Hematopoietic multipotent progenitor cell treated with erythropoietin and hydrocortisone succinate and interleukin-3 and kit ligand, for 17 days (in vitro differentiated cells): ENCODE measurements around the gene RAB37.

Source experiments
- DNase-seq: peaks from one replicate; pipeline ENCODE4 v3.0.0-alpha.2; 2015; ENCODE audit warnings: low spot score

The RAB37 gene

DNA sequence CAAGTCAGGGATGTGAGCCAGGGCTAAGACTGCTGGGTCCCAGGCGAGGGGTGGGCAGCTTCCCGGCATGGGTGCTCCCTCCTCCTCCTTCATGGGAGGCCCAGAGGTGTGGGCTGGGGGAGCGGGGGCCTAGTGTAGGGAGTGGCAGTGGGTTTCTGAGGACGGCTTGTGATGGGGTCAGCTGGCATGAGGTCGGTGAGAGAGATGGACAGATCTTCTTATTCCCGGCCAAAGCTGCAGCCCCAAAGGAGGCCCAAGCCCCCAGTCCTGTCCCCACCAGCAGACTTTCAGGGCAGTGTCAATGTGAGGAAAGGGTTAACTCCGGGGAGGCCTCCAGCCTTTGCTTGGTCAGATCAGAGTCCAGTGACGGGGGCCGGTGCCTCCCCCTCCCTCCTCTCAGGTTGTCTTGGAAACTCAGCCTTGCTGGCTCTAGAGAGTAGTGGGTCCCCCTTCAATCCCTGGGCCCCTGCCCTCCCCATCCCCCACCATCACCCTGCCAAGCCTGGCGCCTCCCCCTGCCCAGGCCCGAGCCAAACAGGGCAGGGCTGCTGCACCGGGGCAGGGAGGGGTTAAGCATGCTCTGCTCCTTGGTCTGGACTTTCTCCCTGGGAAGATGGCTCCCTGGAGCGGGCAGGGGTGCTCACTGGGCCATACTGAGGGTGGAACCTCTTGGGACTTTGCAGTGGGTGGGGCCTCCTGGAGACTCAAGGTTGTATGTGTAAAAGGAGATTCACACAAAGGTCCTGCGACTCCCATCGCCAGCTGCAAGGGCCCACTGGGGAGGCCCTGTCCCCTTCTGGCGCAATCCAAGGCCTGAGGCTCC is 26.7 kb downstream of the RAB37 start:
- no peak for DNase-seq

DNA sequence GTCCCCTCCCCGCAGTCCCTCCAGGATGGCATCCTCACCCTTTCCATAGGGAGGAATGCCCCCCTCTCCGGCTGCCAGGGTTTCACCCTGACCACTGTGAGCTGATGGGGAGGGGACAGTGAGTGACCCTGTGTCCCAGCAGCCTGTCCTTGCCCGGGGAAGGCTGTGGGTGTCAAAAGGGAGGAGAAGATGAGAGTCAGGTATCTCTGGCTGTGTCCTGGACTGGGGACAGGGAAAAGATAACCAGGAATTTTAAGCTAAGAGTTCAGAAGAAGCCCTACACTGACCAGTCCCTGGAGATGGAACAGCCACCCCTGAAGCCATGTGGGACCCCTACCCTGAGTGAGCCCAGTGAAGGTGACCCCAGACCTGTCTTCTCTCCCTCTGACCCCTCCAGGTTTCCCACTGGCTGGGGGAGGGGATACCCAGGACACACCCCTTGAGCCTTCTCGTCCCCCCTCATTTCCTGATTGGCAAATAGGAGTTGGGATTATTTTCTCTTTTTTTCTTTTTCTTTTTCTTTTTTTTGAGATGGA is 27.8 kb downstream of the RAB37 start:
- DNase-seq, result no peak

DNA sequence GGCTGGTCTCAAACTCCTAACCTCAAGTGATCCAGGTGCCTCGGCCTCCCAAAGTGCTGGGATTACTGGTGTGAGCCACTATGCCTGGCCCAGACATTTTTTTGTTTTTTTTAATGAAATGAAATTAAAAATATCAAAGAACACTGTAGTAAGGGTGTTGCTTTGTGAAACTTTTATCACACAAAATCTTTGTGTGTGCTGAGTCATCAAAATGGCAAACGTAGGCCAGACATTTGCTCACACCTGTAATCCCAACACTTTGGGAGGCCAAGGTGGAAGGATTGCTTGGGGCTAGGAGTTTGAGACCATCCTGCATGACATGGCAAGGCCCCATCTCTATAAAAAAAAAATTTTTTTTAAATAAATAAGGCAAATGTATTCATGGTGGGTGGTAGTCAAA is 29.4 kb downstream of the RAB37 start:
- no peak for DNase-seq

DNA sequence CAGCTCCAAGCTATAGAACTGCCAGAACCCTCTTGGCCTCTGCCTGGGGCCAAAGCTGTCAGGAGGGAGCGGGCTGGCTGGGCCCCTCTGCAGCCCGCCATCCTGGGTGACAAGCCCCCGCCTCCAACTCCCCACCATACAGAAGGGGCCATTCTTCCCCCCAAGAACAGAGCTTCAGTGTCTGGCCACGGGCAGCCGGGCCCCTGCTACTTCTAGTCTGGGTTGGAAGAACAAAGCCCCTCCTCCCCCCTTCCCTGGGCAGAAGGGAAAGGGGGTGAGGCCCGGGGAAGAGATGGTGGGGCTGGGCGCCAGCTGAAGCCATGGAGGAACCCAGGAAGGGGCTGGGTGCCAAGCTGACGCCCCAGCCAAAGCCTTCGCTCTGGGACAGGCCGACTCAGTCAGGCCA is 30.1 kb downstream of the RAB37 start:
- no peak for DNase-seq

DNA sequence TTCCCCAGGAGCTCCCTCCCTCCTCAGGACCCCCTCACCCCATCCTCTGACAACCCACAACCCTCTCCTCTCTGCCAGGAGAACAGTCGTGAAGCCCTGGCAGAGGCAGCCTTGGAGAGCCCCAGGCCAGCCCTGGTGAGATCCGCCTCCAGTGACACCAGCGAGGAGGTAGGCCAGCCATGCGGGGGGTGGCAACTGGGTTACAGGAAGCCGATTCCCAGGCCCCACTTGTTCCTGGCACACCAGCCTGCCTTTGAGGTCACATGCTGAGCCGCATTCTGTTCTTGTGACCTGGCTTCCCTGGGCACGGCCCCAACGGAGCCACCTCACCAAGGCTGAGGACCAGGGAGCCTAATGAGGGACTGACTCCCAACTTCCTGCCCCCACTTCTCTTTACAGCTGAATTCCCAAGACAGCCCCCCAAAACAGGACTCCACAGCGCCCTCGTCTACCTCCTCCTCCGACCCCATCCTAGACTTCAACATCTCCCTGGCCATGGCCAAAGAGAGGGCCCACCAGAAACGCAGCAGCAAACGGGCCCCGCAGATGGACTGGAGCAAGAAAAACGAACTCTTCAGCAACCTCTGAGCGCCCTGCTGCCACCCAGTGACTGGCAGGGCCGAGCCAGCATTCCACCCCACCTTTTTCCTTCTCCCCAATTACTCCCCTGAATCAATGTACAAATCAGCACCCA is 31.2 kb downstream of the RAB37 start:
- DNase-seq, result no peak

DNA sequence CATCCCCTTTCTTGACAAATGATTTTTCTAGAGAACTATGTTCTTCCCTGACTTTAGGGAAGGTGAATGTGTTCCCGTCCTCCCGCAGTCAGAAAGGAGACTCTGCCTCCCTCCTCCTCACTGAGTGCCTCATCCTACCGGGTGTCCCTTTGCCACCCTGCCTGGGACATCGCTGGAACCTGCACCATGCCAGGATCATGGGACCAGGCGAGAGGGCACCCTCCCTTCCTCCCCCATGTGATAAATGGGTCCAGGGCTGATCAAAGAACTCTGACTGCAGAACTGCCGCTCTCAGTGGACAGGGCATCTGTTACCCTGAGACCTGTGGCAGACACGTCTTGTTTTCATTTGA is 31.7 kb downstream of the RAB37 start:
- DNase-seq, result no peak

DNA sequence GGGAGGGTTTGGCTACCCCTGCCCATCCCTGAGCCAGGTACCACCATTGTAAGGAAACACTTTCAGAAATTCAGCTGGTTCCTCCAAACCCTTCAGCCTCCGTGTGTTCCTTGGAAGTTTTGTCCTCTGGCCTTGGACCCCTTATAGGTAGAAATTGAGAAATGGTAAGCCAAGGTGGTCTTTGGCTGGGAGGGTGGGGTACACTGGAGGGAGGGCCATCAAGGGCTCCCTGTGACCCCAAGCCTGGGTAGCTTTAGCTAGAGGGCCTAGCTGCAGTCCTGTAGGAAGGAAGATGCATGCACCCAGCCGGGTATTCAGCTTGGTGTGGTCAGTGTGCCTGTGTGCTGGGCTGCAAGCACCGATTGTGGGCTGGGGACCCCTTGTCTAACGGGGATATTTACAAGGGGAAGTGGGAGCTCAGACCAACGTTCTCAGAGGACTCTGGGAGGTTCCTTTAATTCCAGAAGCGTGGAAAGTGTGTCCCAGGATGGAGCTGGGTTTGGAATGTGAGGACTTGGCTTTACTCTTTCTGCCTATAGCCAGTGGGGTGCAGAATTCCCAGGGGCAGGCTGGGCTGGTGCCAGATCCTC is 32.3 kb downstream of the RAB37 start:
- DNase-seq, result no peak

DNA sequence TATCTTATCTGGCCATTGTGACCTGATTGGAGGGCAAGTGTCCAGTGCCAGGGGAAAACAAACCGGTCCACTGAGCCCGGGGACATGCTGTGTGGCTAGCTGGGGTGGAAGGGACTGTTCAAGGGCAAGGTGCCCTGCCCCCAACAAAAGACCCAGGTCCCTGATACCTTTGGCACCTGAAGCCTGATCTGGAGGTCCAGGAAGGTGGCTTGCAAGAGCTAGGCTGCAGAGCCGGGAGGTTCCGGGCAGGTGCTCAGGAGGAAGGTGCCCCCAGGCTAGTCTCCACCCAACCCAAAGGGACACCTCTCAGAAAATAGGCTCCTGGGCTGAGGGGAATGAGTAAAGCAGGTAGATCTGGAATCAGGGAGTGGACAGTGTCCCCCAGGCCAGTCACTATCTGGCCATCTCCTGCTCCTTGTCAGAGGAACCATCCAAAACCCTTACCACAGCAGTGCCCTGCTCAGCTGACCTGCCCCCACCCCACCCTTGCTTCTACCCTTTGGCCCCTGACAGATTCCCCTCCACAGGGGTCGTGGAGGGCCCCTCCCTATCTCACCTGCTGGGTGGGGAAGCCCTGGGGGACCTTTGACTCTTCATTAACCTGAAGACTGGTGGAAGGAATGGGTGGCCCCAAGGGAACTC is 32.9 kb downstream of the RAB37 start:
- DNase-seq, result no peak

DNA sequence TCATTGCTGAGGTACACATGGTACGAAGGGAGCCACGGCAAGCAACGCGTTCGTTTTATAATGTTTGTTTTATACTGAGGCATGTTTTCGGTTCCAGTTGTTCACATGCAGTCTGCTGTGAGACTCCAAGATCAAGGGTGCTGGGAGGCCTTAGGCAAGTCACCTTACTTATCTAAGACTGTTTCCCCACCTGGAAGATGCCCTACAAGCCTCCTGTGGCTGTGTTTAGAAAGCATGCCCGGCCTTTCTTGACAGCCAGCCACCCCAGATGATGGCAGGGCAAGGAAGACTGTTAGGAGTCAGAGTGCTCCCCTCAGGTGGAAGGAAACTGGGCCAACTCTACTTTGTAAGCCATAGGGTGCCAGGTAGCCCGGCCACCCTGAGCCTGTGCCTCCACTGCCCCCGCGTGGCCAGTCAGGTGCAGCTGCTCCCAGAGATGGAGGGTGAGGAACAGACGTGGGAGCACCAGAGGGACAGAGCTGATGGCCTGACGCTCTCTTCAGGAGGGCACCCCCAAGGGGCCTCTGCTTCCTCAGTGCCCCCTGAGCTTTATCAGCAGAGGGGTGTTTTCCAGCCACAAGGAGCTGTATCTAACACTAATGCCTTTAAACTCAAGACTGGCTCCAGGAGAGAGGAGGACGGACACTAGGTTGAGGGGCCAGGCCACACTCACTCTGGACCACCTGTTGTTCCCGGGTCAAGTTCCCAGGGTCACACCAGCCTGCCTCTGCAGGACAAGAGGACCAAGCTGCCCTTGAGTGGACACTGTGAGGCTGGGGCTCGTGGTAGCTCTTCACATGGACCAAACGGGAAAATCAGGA is 33.7 kb downstream of the RAB37 start:
- DNase-seq, result peak; percentile 81

DNA sequence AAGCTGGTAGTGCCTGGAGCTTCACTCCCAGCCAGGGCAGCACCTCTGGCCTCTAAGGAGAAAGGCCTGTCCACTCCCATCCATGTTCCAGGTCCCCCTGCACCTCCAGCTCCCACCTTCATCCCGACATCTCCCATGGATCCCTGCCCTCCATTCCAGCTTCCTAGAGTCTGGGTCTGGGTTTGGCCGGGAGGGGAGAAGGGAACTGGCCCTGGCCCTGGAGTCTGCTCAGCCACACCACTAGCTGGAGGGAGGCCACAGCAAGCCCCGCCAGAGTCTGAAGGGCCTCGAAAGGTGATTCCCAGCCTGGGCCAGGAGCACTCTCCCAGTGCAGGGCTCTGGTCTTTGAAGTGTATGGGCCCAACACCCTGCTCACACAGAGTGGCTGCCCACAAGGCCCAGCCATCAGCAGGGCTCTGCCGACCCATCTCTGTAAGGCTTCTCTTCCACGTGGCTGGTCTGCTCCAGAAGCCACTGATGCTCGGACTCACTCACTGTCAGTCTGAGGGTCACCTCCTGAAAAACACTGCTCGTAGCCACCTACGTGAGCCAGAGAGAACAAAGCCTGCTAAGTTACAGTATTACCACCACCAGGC is 34.4 kb downstream of the RAB37 start:
- DNase-seq, result no peak

DNA sequence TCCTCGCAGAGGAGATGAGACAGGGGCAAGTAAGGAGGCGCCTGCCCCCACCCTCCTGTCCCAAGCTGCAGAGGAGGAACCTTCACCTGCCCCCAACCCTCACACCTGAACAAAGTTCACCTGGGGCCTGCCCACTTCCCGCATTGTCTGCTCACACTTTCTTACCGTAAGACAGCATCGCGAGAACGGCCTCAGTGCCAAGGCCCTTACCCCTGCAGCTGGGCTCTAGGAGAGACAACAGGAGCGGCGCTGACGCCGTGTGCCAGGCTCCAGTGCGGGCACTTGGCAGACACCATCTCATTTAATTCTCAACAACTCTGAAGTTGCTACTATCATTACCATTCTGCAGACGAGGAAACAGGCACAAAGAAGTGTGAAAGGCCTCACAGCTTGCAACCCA is 35.0 kb downstream of the RAB37 start:
- no peak for DNase-seq

DNA sequence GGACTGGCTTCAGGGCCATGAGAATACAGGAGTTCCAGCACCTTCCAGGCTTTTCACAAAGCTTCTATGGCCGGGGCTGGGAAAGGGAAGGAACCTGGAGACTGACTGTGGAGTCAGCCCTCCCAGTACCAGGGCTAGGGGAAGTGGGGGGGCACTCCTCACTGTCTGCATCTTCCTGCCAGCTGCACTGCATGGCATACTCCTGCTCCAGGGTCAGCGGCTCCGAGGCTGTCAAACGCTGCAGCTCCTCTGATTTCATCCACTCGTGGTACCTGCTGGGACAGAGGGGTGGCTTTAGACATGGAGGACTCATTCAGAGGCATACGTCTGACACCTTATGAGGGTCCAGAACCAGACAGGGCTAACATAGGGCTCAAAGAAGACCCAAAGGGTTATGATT is 36.4 kb downstream of the RAB37 start:
- no peak for DNase-seq

DNA sequence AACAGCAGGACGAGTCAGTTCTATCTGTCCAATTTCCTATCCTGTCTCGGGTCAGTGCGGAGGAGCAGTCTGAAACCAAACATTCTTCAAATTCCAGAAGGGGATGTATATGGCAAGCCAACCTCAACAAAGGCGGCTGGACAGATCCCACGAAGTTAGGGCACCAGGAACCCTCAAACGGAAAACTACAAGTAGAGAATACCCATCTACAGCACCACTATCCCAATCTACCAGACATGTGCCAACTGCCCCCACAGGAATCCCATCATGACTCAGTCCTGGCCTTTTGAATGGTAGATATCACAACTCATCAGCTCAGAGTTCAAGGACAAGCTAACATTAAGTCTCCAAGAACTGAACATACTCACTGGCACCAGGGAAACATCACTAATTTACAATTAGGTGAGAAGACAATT is 36.8 kb downstream of the RAB37 start:
- no peak for DNase-seq

DNA sequence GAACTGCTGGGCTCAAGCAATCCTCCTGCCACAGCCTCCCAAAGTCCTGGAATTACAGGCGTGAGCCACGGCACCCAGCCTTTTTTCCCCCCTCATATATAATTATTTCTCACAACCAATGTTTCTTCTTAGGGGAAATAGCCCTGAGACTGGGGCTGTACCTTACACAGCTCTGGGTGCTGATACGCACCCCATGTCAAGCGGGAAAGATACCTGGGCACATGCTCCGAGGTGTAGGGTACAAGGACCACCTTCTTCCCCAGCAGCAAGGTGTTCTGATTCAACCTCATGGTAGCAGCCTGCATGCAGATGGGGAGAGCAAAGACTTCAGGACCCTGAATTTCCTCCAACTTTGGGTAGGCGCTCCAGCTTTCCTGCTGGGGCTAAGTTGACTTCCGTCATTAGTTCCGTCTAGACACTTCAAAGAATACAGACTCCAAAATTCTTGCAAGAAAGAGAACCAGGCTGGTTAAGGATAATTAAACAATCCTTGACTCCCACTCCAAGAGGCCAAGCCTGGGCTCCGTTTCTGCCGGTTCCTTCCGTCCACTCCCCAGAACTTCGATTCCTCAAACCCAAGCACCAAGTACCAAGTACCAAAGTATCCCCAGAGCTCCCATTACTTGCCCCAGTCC is 38.5 kb downstream of the RAB37 start:
- DNase-seq, result no peak

DNA sequence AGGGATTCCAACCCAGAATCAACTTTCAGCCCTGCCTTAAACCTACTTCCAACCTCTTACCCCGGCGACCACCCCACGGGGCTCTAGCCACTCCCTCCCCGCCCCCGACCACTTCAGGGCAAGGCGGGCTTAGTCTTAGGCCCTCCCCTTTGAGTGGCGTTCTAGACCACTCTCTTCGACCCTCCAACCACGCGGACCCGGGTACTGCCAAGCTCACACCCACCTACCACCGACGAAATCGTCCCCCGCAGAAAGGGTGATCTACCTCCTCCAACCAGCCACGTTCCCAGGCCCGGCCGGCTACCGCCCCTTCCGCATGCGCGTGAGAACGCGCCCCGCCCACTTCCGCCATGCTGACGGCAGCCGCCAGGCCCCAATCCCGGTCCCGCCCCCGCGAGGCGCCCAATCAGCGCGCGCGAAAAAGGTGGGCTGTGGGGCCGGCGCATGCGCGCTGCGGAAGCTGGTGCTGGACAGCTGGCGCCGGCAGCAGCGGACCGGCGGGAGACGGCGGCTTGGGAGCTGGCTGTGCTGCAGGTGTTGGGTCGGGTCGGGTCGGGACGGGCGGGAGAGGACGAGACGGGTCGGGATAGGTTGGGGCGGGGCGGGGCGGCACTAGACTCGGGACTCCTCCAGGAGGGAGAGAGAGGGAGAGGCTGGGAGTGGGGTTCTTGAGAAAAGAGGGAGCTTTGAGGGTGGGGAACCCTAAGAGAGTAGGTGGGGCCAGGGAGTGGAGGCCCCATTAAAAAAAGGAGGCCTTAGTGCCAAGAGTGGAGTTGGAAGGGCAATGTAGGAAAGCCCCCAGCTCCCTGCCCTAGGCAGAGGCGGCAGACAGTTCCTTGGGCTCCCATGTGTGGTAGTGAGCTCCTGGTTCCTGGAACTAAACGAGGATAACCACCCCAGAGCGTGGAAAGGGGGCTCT is 39.2 kb downstream of the RAB37 start, which contains the start of gene NAT9:
Gene NAT9 (minus strand): TSS at position 302 of the 919 bp plus-strand sequence. CDS start 647 bp downstream, outside the sequence.
- peak; percentile 98 for DNase-seq

DNA sequence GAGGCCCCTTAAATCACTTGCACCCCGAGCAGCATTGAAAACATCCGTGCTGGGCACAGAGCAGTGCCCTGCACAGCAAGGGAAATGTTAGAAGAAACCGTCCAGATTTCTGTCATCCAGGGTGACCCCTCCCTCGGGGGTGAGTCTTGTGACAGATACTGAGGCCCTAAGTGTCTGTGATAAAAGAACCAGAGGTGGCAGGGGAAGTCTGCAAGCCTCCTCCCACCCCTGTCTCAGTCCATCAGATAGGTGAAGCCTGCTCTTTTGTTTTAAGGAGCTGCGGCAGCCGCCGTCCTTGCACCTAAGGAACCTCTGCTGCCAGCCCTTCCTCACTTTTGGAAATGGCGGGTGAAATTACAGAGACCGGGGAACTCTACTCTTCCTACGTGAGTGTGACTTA is 39.9 kb downstream of the RAB37 start:
- no peak for DNase-seq

DNA sequence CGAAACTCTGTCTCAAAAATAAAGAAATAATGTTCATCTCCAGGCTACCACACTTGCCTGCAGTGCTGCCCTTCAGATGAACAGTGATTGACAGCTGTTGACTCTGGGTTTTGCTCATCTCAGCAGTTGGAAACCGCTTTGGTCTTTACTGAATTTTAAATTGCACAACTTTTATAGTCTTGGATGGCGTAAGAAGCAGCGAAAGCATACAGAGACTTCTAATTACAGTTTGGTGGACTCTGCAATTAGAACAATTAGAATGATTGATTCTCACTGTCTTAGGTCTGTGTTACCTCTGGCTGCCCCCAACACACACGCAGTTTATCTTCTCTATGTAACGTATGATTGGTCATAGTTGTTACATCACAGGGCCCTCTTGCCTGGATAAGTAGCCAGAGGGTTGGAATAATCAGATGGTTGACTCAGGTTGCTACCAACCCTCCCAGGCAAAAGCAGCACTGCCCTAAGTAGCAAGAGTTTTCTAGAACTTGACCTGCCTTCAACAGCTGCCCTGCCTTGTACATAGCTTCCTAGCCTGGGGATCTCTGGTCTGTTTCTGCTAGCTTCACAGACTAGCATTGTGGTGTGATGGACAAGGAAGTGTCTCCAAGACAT is 41.0 kb downstream of the RAB37 start:
- no peak for DNase-seq

DNA sequence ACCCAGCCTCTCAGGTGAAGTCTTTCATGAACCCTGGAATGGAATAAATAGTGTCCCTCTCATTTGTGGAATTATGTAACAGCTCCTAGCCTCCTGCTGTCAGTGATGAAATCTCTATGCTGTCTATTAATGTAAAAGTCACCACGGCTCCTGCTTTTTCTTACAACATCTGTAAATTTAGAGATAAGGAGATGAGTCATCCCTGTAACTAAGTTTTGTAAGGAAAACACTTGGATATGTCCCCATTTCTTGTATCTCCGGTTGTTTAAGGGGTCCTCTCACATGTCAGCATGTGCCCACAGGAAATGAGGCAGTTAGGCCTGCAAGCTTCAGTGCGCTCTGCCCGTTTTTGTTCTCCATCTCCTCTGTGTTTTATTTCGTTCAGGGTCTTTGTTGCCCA is 41.9 kb downstream of the RAB37 start:
- DNase-seq, result no peak

DNA sequence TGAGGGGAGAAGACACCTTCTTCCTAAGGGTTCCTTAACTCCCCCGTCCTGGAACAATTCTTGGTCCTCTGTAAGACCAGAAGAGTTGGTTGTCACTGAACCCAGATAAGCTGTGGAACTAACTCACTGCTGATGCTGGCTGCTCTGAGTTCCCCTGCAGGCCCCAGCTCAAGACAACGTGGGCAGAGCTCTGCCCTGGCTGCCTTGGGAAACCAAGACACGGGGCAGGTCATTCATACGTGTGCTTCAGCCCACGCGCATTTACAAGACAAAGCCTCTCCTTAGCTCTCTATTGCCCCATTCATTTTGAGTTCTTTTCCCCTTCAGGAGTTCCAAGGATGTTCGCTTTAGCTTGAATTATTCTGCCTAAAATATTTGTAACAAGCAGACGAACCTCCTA is 42.4 kb downstream of the RAB37 start:
- no peak for DNase-seq
